Measurements from ENCODE around the gene SLC6A20.

Gene SLC6A20

DNA sequence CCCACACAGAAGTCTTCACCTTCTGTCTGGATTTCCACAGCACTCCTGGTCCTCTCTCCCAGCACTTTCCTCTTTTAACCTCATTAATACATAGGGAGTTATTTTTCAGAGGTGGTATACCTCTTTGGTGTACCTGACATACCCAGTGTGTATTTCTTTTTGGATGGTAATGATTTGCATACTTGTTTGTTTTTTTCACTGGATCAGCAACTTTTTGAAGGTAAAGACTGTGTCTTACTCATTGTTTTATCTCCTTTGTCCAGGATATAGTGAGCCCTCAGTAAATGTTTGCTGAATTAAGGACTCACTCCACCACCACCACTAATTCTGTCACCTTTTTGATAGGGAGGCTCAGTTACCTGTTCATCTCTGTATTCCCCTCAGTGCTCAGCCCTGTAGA, 55.1 kb downstream of the SLC6A20 start:
- intact Hi-C loops (cut with DNase I; ENCODE audit: low total_unique reads): no loop called here
- no peaks in the 10 kb centered on the region for H3K9me3 ChIP-seq
- peaks cover 77 to 99% (median 83%) of the 10 kb centered on the region in 3 donors for H3K36me3 ChIP-seq
- H3K27ac ChIP-seq: no peak overlapping the region
- DNase-seq: no peak
- no peak overlapping the region for H3K4me3 ChIP-seq
- H3K4me1 ChIP-seq: no peaks in the 10 kb centered on the region
- H3K27me3 ChIP-seq: no peaks in the 10 kb centered on the region
- TF ChIP-seq, protein P1, sequence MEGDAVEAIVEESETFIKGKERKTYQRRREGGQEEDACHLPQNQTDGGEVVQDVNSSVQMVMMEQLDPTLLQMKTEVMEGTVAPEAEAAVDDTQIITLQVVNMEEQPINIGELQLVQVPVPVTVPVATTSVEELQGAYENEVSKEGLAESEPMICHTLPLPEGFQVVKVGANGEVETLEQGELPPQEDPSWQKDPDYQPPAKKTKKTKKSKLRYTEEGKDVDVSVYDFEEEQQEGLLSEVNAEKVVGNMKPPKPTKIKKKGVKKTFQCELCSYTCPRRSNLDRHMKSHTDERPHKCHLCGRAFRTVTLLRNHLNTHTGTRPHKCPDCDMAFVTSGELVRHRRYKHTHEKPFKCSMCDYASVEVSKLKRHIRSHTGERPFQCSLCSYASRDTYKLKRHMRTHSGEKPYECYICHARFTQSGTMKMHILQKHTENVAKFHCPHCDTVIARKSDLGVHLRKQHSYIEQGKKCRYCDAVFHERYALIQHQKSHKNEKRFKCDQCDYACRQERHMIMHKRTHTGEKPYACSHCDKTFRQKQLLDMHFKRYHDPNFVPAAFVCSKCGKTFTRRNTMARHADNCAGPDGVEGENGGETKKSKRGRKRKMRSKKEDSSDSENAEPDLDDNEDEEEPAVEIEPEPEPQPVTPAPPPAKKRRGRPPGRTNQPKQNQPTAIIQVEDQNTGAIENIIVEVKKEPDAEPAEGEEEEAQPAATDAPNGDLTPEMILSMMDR (IDR thresholded peaks at IDR 0.05): no peak

DNA sequence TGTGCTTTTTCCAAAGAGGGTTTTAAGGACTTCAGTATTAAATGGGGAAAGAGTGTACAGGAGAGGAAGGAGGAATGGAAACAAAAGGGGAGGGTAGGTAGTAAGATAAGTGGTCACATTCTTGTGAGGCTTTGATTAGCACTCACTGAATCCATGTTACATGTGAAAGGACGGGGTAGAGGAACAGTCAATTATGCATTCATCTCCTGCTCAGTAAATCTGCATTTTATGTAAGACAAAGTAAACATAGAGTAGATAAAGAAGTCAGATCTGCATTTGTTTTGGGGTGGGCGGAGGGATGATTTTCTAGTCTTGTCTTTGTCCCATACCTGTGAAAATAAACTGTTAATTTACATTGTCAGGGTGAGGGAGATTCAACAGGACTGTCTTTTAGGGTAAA, 56.3 kb downstream of the SLC6A20 start:
- no peak overlapping the region for H3K4me3 ChIP-seq

DNA sequence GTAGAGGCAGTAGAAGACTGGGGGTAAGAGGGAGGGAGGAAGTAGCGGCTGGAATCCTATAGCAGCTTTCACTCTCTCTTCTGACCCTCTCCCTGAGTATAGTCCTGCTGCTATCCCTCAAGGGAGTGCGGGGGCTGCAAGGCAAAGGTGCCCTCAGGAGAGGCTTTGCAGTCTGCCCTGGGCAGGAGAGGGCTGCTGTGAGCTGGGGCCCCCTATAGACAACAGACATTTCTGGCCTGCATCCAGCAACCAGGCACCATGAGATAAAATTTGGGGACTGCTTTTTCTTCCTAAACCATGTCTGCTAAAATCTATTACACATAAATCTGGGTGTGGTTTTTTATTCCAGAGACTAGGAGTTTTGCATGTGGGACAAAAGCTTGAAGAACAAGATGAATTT, 59.1 kb downstream of the SLC6A20 start:
- DNase-seq: no peak
- intact Hi-C loops (cut with DNase I; ENCODE audit: low total_unique reads): no loop called here
- TF ChIP-seq, protein P1 (IDR thresholded peaks at IDR 0.05): no peak
- no peak overlapping the region for H3K27ac ChIP-seq
- H3K36me3 ChIP-seq: peaks cover 90 to 100% (median 93%) of the 10 kb centered on the region in 3 donors
- no peak overlapping the region for H3K4me3 ChIP-seq
- no peaks in the 10 kb centered on the region for H3K9me3 ChIP-seq
- no peaks in the 10 kb centered on the region for H3K4me1 ChIP-seq
- no peaks in the 10 kb centered on the region for H3K27me3 ChIP-seq

More for the DNA sequence above, 56.3 kb downstream of the SLC6A20 start:
- no peaks in the 10 kb centered on the region for H3K9me3 ChIP-seq
- intact Hi-C loops (cut with DNase I; ENCODE audit: low total_unique reads): no loop called here
- no peak for DNase-seq
- peaks cover 82 to 99% (median 82%) of the 10 kb centered on the region in 3 donors for H3K36me3 ChIP-seq
- no peak overlapping the region for H3K27ac ChIP-seq
- H3K4me1 ChIP-seq: no peaks in the 10 kb centered on the region
- H3K27me3 ChIP-seq: no peaks in the 10 kb centered on the region
- TF ChIP-seq, protein P1 (IDR thresholded peaks at IDR 0.05): no peak

DNA sequence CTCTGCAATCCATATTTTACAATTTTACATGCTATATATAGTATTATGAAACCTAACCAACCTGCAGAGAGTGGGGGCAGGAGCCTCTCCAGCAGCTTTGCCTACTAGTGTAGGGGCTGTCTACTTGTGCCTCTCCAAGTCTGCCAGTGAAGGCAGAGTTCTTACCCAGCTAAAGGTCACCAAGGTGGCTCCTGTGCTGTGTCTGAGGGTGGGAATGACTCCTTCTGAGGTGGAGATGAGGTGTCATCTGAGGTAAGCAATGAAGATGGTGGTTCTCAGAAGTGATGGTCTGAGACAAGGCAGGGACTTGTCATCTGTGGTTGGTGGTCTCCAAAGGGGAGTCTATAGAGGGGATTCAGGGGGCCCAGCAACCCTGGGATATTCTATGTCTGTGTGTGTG, 59.6 kb downstream of the SLC6A20 start:
- no peak for DNase-seq
- no peaks in the 10 kb centered on the region for H3K9me3 ChIP-seq
- H3K36me3 ChIP-seq: peaks cover 90 to 100% (median 92%) of the 10 kb centered on the region in 3 donors
- H3K27ac ChIP-seq: no peak overlapping the region
- H3K4me1 ChIP-seq: no peaks in the 10 kb centered on the region
- intact Hi-C loops (cut with DNase I; ENCODE audit: low total_unique reads): no loop called here
- TF ChIP-seq, protein P1 (IDR thresholded peaks at IDR 0.05): no peak
- no peaks in the 10 kb centered on the region for H3K27me3 ChIP-seq
- H3K4me3 ChIP-seq: no peak overlapping the region

DNA sequence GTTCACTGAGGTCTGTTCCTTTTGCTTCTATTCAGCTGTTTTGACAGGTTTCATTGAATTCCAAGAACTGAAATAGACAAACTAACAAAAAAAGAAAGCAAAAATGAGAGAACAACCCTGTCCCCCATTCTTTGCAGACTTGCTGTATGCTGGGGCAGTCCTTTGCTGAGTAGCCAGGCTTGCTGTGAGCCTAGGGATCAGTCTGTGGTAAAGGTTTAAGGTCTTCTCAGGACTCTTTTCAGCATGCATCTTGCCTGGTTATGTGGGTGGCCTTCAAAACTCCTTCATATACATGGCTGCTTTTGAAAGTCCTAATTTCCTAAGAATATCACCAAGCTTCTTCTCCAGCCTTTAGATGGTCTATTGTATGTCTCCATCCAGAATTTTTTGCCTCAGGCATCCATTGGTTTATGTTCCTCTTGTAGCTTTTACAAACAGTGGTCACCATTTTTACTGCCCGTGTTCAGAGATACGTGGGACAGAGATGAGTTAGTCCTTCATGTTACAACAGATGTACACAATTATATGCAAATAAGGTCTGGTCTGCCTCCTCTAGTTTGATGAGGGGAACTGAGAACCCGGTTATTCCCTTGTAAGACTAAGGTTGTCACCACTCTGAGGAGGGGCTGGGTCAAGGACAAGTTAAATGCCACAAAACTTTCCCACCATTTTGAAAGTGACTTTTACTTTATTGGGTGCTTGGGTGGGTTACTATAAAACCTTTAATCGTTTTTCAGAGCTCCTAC, 65.8 kb downstream of the SLC6A20 start:
- no peak for DNase-seq
- TF ChIP-seq, protein P1 (IDR thresholded peaks at IDR 0.05): no peak
- intact Hi-C loops (cut with DNase I; ENCODE audit: low total_unique reads): no loop called here

More for the DNA sequence above, 65.8 kb downstream of the SLC6A20 start:
- Histone ChIP-seq H3K27me3 (no peaks in the 10 kb centered on the region), H3K27ac (no peak overlapping the region), H3K36me3 (peaks cover 47 to 67% (median 53%) of the 10 kb centered on the region in 3 donors), H3K4me1 (no peaks in the 10 kb centered on the region), H3K9me3 (no peaks in the 10 kb centered on the region), H3K4me3 (no peak overlapping the region)
